Neural progenitor cell (in vitro differentiated cells): ENCODE measurements around the gene ABHD5. TPM values are rescaled to one million over a fixed set of nuclear protein-coding genes. Genes with fewer than 3 reads are reported as not detected.

ENCODE experiments used
- DNase-seq: peaks from one replicate; pipeline ENCODE4 v3.0.0-alpha.2; 2016; ENCODE audit warnings: low spot score
- H2AFZ ChIP-seq: fragments of 200-600 bp; sonication (generic); replicated peaks from 2 replicates; pipeline ENCODE4 v1.6.1; 2016; ENCODE audit warnings: antibody characterized with exemption
- H3F3A ChIP-seq: fragments of 200-600 bp; sonication (generic); 2 replicates; pipeline ENCODE4 v1.6.1; 2016; ENCODE audit warnings: antibody characterized with exemption, low read depth
- H3K27ac ChIP-seq: fragments of 200-600 bp; sonication (generic); 2 replicates; pipeline ENCODE4 v1.5.1; 2016; ENCODE audit warnings: mild to moderate bottlenecking
- H3K27me3 ChIP-seq: fragments of 200-600 bp; sonication (generic); 2 replicates; pipeline ENCODE4 v1.6.1; 2016; ENCODE audit warnings: mild to moderate bottlenecking, moderate library complexity
- H3K36me3 ChIP-seq: fragments of 200-600 bp; sonication (generic); 2 replicates; pipeline ENCODE4 v1.5.1; 2016
- H3K4me1 ChIP-seq: fragments of 200-600 bp; sonication (generic); 2 replicates; pipeline ENCODE4 v1.6.1; 2016; ENCODE audit warnings: mixed run types
- H3K4me2 ChIP-seq: fragments of 200-600 bp; sonication (generic); 2 replicates; pipeline ENCODE4 v1.6.1; 2016
- H3K4me3 ChIP-seq: fragments of 200-600 bp; sonication (generic); 2 replicates; pipeline ENCODE4 v1.5.1; 2016
- H3K79me2 ChIP-seq: fragments of 200-600 bp; sonication (generic); 2 replicates; pipeline ENCODE4 v1.6.1; 2016; ENCODE audit warnings: low read depth
- H3K9ac ChIP-seq: fragments of 200-600 bp; sonication (generic); 2 replicates; pipeline ENCODE4 v1.6.1; 2016
- H3K9me3 ChIP-seq: fragments of 200-600 bp; sonication (generic); 2 replicates; pipeline ENCODE4 v1.5.1; 2016; ENCODE audit warnings: low read depth
- H4K20me1 ChIP-seq: fragments of 200-600 bp; sonication (generic); 2 replicates; pipeline ENCODE4 v1.6.1; 2016; ENCODE audit warnings: low read depth
- H3K27ac Mint-ChIP-seq: 3 replicates; pipeline ENCODE4 v1.8.0; 2021; ENCODE audit warnings: mixed read lengths
- H3K27me3 Mint-ChIP-seq: 2 replicates; pipeline ENCODE4 v1.8.0; 2022; ENCODE audit warnings: low read depth, mild to moderate bottlenecking, inconsistent platforms, moderate library complexity, mixed read lengths; ENCODE audit not compliant: insufficient read depth
- H3K36me3 Mint-ChIP-seq: 3 replicates; pipeline ENCODE4 v1.8.0; 2021; ENCODE audit warnings: mixed read lengths
- H3K4me1 Mint-ChIP-seq: 3 replicates; pipeline ENCODE4 v1.8.0; 2021; ENCODE audit warnings: mixed read lengths
- H3K4me3 Mint-ChIP-seq: 3 replicates; pipeline ENCODE4 v1.8.0; 2021; ENCODE audit warnings: mild to moderate bottlenecking, moderate library complexity, mixed read lengths
- H3K9me3 Mint-ChIP-seq: 3 replicates; pipeline ENCODE4 v1.8.0; 2020; ENCODE audit warnings: mixed read lengths
- CTCF ChIP-seq: fragments of 200-600 bp; sonication (generic); IDR thresholded peaks from 2 replicates; pipeline ENCODE4 v1.5.1; 2017; ENCODE audit warnings: antibody characterized with exemption, mild to moderate bottlenecking
- EZH2 ChIP-seq: fragments of 200-600 bp; sonication (generic); IDR thresholded peaks from 2 replicates; pipeline ENCODE4 v1.6.1; 2017; ENCODE audit warnings: antibody characterized with exemption, mild to moderate bottlenecking, moderate library complexity
- EZH2phosphoT487 ChIP-seq: fragments of 200-600 bp; sonication (generic); IDR thresholded peaks from 2 replicates; pipeline ENCODE4 v1.6.1; 2017; ENCODE audit warnings: antibody characterized with exemption
- total RNA-seq: library from RNA; depleted of rRNA; stranded (reverse); fragments of >200 nt; gene quantifications from 2 replicates; pipeline ENCODE4 v1.2.3, GENCODE V29; 2015; ENCODE audit warnings: low replicate concordance

ABHD5 gene
- total RNA-seq, 1 donor from 2014 or later = 9.1 TPM

- DNase-seq = peak; percentile 98
- Histone ChIP-seq H3K36me3 (no peaks in the 10 kb centered on the region), H4K20me1 (no peaks in the 10 kb centered on the region), H3F3A (no peaks in the 10 kb centered on the region), H3K4me2 (peak overlapping the region; percentile 71), H3K4me1 (peaks cover 11% of the 10 kb centered on the region), H3K27me3 (no peaks in the 10 kb centered on the region), H3K9me3 (no peaks in the 10 kb centered on the region), H3K79me2 (no peaks in the 10 kb centered on the region), H3K4me3 (peak overlapping the region; percentile 34), H3K27ac (no peak overlapping the region), H2AFZ (peak overlapping the region; percentile 72), H3K9ac (no peak overlapping the region)
- Mint-ChIP-seq H3K36me3 (no peaks in the 10 kb centered on the region), H3K9me3 (no peaks in the 10 kb centered on the region), H3K27me3 (peaks cover 3% of the 10 kb centered on the region), H3K4me1 (peaks cover 12% of the 10 kb centered on the region), H3K4me3 (peak overlapping the region; percentile 41), H3K27ac (no peak overlapping the region)
- TF ChIP-seq EZH2 (no peak), EZH2phosphoT487 (no peak), CTCF (peak; percentile 92)
Measured at GRCh38 chr3:43769097-43769884, 78.6 kb downstream of the ABHD5 start.

- Histone ChIP-seq H2AFZ (peak overlapping the region; percentile 72), H3K4me1 (peaks cover 11% of the 10 kb centered on the region), H3K4me3 (peak overlapping the region; percentile 34), H3K9me3 (no peaks in the 10 kb centered on the region), H3K27me3 (no peaks in the 10 kb centered on the region), H3K36me3 (no peaks in the 10 kb centered on the region), H3K9ac (no peak overlapping the region), H3F3A (no peaks in the 10 kb centered on the region), H3K4me2 (peak overlapping the region; percentile 71), H3K79me2 (no peaks in the 10 kb centered on the region), H4K20me1 (no peaks in the 10 kb centered on the region), H3K27ac (no peak overlapping the region)
- Mint-ChIP-seq H3K9me3 (no peaks in the 10 kb centered on the region), H3K4me3 (peak overlapping the region; percentile 41), H3K36me3 (no peaks in the 10 kb centered on the region), H3K4me1 (peaks cover 12% of the 10 kb centered on the region), H3K27ac (no peak overlapping the region), H3K27me3 (peaks cover 3% of the 10 kb centered on the region)
- DNase-seq = no peak
- TF ChIP-seq CTCF = no peak
- TF ChIP-seq EZH2phosphoT487 = no peak
- TF ChIP-seq EZH2 = no peak
Measured at GRCh38 chr3:43769885-43770425, 79.2 kb downstream of the ABHD5 start.

GRCh38 chr3:43770426-43771103 lies 79.8 kb downstream of the ABHD5 start:
- no peaks in the 10 kb centered on the region for H3K9me3 ChIP-seq
- no peak overlapping the region for H3K27ac ChIP-seq
- H3K4me2 ChIP-seq = no peak overlapping the region
- TF ChIP-seq EZH2phosphoT487 (no peak), CTCF (no peak), EZH2 (no peak)
- Mint-ChIP-seq H3K27me3 (peaks cover 3% of the 10 kb centered on the region), H3K27ac (no peak overlapping the region), H3K36me3 (no peaks in the 10 kb centered on the region), H3K4me3 (no peak overlapping the region), H3K9me3 (no peaks in the 10 kb centered on the region), H3K4me1 (peaks cover 12% of the 10 kb centered on the region)
- no peak overlapping the region for H3K9ac ChIP-seq
- no peaks in the 10 kb centered on the region for H3F3A ChIP-seq
- H3K4me1 ChIP-seq = peaks cover 11% of the 10 kb centered on the region
- H4K20me1 ChIP-seq = no peaks in the 10 kb centered on the region
- H3K27me3 ChIP-seq = no peaks in the 10 kb centered on the region
- no peak overlapping the region for H2AFZ ChIP-seq
- no peaks in the 10 kb centered on the region for H3K79me2 ChIP-seq
- no peak overlapping the region for H3K4me3 ChIP-seq
- DNase-seq = no peak
- H3K36me3 ChIP-seq = no peaks in the 10 kb centered on the region
